Measurements from ENCODE around the gene SCN5A.

Gene SCN5A

DNA sequence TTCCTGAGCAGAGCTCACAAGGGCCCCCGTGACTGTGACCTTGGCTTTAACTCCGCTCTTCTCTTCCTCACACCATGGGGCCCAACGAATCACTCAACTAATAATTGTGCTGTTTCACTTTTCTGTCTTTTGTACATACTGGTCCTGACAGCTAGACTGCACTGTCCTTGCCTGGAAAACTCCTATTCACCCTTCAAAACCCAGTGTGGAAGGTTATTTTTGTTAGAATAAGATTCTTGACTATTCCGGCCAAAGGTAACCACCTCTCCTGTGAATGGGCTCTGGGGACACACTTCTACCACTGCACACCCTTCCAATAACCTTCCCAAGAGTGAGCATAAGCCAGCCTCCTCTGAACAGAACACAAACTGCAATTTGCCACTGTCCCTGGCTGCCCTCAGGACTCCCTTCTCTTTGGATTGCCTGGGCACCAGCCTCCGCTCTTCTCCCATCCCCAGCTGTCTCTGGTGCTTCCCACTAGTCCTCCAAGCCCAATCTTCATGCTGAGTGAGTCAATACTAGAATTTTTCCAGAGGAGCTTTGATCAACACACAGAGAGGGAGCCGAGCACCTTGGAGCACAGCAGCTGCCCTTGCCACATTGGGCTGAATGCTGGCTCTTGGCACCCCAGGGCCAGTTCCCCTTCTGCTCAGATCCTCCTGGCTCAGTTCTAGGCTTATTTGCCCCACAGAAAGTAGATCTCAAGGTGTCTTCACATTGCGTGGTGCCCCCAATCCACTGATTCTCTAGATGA, 2.1 kb downstream of the SCN5A start:
- DNase-seq: no peak

- peak; percentile 49 for DNase-seq
These were observed 2.9 kb downstream of the SCN5A start for GRCh38 chr3:38646630-38647029.

- no peak for DNase-seq
These were observed 3.4 kb downstream of the SCN5A start for GRCh38 chr3:38646062-38646461.

- DNase-seq: no peak
These were observed 3.9 kb downstream of the SCN5A start for GRCh38 chr3:38645601-38646000.

DNA sequence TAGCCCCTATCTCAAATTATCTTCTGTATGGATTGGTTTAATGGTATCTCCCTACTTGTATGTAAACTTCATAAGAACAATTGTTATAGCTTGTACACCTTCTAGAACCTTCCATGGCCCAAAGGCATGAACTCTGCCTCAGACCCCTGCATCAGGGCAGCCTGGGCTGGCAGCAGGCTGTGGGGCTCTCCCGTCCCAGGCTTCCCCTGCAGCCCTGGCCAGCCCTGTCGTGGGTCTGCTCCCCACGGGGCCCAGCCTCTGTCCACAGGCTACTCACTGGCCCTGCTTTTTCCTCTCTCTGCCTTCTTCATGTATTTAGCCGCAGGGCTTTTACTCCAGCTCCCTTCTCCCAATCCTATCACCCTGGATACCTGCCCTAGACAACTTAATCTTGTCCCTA, 4.4 kb downstream of the SCN5A start:
- no peak for DNase-seq

DNA sequence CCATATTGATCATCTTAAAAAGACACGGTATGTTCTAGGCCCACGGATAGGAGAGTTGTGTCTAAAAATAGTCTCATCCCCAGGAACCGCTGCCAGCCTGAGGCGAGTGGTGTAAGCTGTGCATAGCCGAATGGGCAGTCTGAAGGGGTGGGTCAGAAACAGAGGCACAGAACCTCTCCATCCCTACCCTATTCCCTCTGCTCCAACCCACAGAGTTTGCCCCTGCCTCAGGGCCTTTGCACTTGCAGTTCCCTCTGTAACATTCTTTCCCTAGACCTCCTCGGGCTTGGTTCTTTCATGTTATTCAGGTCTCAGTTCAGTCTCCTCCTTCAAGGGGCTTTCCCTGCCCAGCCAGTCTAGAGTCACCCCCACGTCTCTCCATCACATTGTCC, 4.8 kb downstream of the SCN5A start:
- DNase-seq: no peak

- no peak for DNase-seq
These were observed 5.3 kb downstream of the SCN5A start for GRCh38 chr3:38644016-38644661.

- DNase-seq: no peak
These were observed 5.9 kb downstream of the SCN5A start for GRCh38 chr3:38643592-38643991.

DNA sequence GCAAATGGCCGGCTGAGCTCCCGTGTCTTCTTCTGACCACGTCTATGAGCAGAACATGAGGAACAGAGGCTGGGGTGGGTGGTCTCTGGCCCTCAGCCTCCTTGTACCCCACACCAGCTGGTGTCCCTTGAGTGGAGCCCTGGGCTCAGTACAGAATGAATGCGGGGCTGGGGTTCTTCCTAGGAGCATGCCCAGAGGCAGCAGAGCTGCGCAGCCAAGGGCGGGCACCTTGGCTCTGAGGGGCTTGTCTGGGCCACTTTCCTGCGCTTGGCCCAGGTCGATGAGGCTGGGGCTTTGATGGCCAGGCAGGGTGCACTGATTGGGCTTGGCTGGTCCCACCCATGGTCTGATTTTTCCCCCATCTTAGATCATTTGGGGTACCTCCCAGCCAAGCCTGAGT, 6.4 kb downstream of the SCN5A start:
- no peak for DNase-seq

DNA sequence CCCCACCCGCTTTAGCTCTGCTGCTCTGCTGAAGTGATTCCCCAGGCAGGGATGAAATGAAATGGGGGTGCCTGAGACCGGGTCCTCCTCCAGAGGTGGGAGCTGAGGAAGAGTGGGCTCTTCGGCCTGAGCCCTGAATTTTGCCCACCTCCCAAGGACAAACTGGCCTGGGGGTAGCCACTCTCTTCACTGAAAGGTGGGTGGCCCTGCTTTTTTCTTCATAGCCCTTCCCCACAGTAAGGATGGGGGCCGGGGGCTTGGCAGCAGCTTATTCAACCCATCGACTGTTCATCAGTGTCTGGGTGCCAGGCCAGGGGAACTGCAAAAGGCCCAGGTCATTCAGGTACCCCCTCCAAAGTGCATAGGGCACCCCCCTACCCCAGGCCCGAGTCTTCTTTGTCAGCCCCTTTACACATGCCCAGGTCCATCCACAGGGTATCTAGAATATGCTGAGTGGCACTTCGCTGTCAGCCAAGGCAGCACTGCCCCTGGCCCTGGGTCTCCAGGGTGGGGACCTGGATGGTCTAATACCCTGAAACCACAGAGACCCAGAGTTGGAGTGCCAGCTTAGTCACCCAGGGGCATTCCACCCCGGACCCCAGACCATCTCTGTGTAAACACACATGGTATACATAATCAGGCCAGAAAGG, 7.9 kb downstream of the SCN5A start:
- no peak for DNase-seq

GRCh38 chr3:38640661-38641452, 8.6 kb downstream of the SCN5A start:
- no peak for DNase-seq

DNA sequence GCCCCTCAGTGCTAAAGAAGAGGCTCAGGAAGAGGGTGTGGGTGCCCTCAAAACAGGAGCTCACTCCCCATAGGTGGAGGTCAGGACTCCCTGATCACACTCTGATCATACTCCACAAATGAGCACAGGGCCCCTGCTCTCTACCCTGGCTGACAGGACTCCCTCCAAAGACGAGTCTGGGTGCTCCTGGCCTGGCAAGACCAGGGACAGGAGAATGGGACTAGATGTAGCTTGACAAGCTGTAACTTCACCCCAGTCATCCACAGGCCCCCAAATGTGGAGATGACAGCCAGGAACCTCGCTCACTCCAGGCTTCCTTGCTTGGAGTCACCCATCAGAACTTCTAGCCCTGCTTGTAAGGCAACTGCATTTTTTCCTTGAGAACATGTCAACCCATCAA, 11.1 kb downstream of the SCN5A start:
- no peak for DNase-seq

- no peak for DNase-seq
These were observed 11.6 kb downstream of the SCN5A start for GRCh38 chr3:38637906-38638305.

GRCh38 chr3:38636881-38637280, 12.6 kb downstream of the SCN5A start:
- DNase-seq: no peak

DNA sequence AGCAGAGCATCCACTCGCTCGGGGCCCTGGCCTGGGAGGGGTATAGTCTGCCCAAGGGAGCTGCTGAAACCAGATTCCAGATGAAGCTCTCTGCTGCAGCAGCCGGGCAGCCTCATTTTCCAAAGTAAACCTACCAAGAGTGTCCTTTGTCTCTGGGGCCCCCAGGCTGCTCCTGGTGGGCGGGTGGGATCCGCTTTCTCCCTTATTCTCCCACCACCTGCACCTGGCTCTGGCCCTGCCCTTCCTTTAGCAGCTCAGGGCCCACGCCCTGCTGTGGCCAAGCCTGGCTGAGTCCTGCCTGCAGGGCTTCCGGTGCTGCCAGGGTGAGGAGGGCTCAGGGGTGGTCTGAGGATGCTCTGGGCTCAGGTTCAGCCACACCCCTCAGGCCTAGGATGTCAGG, 13.0 kb downstream of the SCN5A start:
- no peak for DNase-seq

DNA sequence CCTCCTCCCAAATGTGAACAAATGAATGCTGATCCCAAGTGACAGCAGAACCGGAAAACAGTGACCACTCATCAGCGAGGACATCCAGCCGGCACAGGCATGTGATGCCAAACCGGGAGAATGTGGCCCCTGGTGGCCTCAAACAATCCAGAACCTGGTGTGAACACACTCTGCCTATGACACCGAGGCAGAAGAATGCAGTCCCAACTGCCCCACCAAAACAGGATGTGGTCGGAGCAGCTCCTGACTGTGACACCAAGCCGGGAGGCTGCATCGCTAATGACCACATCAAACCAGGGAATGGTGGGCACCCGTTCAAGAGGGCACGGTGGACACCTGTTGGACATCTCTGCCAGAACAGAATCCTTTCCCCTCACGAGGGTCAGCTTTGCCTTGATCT, 15.4 kb downstream of the SCN5A start:
- DNase-seq: peak; percentile 49

GRCh38 chr3:38632989-38633388, 16.5 kb downstream of the SCN5A start:
- DNase-seq: no peak

- no peak for DNase-seq
These were observed 18.9 kb downstream of the SCN5A start for GRCh38 chr3:38630606-38631005.

- DNase-seq: no peak
These were observed 19.4 kb downstream of the SCN5A start for GRCh38 chr3:38630070-38630469.

GRCh38 chr3:38628835-38629234, 20.7 kb downstream of the SCN5A start:
- no peak for DNase-seq

DNA sequence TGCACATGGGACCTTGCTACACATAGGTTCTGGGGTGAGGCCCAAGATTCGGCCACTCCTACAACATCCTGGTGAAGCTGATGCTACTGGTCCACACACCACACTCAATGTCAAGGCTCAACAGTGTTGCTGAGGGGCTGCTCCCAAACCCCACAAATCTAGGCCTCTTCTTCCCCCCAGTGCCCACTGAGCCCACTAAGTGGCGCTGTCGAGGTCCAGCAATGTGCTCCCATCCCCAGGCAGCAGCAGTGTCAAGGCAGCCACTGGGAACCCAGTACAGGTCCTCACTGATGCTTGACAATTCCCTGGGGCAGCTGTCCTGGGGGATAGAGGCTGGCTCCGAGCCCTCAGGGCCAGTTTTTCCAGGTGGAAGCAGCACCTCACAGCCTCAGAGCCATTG, 21.5 kb downstream of the SCN5A start:
- DNase-seq: no peak

- no peak for DNase-seq
These were observed 23.3 kb downstream of the SCN5A start for GRCh38 chr3:38626171-38626570.

GRCh38 chr3:38623539-38623938, 25.9 kb downstream of the SCN5A start:
- no peak for DNase-seq
